HG03280 (cell line): ENCODE measurements around the gene LTBP2.

Experiments
- ATAC-seq: cut with Tn5 transposase; IDR thresholded peaks from one replicate; pipeline ENCODE4 v1.9.1; 2021; ENCODE audit warnings: mild to moderate bottlenecking, moderate library complexity; ENCODE audit not compliant: unreplicated experiment

The LTBP2 gene

DNA sequence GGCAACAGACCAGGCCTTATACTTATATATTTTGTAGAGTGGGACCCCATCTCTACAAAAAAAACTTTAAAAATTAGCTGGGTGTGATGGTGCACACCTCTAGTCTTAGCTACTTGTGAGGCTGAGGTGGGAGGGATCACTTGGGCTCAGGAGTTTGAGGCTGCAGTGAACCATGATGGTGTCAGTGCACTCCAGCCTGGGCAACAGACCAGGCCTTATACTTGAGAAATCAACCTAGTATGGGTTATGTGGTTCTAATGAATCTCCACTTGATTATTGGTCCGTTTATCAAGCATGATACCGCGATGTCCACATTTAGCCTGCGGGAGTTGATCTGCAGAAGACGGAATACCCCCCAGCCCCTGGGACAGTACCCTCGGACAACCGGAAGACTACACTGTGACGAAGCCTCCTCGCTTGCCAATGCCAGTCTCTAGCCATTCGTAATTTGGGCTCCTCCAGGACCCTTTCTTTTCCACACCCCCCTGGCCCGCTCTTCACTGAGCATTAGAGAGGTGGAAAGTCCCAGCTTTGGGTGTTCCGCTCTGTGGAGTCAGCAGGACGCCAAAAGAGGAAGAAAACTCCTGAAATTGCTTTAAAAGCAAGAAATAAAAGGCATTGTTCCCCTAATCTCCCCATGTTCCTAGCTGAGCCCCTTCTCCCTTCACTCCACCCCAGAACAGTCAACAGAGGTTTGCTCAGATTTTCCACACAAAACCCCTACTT is 19.4 kb downstream of the LTBP2 start:
- no peak for ATAC-seq

GRCh38 chr14:74591899-74592298 is 20.1 kb downstream of the LTBP2 start:
- no peak for ATAC-seq

GRCh38 chr14:74591394-74591793 is 20.6 kb downstream of the LTBP2 start:
- no peak for ATAC-seq

DNA sequence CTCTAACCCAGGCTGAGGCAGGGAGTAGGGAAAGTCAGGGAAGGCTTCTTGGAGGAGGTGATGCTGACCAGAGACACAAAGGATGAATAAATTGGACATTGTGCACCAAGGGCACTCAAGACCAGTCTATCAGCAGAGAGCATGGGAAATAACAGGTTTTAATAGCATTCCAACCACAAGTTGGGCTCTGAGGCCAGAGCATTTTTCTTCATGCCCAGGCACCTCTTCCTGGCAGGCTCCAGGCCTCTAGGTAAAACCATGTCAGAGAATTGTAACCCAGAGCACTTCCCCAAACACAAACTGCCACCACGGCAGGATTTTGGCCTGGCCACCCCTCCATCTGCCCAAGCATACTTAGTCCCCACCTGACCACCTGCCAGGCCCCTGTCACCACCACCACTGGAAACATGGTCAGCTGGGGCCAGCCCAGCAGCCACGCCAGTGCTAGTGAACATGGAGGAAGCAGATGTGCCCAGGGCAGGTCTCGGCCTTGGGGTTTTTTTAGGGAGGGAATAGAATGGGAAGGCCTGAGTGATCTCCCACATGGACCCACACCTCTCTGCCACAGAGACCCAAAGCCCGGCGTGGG is 22.7 kb downstream of the LTBP2 start:
- no peak for ATAC-seq

- ATAC-seq = no peak
These were observed 24.7 kb downstream of the LTBP2 start for GRCh38 chr14:74587363-74587707.

DNA sequence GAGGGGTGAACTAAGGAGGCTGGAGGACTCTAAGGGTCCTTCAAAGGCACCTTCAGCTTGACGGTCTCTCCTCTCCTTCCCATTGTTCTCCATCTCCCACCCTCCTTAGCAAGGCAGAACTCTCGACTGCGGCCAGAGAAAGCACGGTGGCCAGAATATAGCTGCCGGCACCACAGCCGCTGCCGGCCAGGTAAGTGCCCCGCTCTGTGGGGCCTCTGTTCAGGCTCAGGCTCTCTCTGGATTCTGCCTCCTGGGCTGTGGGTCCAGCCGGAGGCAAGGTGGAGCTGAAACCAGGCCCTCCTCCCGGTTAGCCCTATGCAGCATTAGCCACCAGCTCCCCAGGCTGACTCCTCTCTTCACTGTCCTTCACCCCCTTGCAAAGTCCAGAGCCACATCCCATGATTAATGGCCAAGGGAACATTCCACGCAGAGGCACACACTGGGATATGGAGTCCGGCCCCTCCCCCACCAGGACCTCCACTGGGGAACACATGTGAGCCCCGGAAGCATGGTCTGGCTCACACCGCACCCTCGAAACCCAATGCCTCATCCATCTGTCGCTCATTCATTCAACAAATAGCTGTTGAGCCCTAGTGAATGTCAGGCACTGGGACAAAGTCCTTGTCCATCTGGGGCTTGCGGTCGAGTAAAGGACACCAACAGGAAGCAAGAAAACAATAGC is 25.2 kb downstream of the LTBP2 start:
- ATAC-seq = no peak

GRCh38 chr14:74585406-74586335 is 26.4 kb downstream of the LTBP2 start:
- no peak for ATAC-seq

GRCh38 chr14:74584951-74585350 is 27.1 kb downstream of the LTBP2 start:
- ATAC-seq = no peak

GRCh38 chr14:74583689-74584434 is 28.2 kb downstream of the LTBP2 start:
- no peak for ATAC-seq

DNA sequence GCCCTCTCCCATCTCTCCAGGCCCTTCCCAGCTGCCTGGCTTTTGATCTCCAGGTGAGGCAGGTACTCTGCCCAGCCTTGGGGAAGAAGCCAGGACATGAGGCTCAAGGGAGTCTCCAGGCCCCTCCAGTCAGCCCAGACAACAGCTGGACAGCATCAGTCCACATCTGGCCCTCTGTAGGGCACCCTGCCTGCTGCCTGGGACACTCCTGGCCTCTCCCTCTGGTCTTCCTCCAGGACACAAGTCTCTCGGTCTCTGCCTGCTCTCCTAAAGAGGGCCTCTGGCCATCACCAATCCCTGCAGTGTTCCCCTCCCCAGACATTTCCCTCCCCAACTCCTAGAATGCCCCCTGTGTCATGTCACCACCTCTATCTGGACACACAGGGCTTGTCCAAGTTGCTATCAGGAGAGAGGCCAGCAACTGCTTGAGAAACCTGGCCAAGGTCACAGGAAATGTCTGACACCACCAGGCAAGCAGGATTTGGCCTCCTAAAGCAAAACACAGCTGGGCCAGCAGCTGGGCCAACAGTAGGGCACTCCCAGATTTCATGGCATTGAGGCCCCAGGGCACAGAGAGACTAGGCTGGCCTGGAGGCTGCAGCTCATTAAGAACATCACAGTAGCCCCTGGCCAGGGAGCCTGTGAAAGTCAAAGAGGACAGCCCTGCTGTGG is 29.0 kb downstream of the LTBP2 start:
- no peak for ATAC-seq

- no peak for ATAC-seq
These were observed 31.8 kb downstream of the LTBP2 start for GRCh38 chr14:74580275-74580672.

- no peak for ATAC-seq
These were observed 32.4 kb downstream of the LTBP2 start for GRCh38 chr14:74579447-74580274.

DNA sequence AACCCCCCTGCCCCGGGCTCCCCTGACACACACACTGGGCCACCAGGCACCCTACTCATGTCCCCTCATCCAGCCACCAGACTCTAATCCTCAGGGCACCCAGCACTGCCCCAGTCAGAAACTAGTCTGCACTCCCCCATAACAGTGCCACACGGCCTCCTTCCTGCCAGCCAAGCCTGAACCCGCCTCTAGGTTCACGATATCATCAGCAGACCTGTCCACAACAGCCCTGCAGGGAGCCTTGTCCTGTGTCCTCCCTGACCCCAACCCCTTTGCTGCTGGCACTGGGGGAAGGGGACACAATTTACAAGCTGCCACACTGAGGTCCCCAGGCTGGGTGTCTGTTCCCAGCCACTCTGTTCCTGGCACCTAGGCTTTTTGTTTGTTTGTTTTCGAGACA is 33.6 kb downstream of the LTBP2 start:
- ATAC-seq = no peak

DNA sequence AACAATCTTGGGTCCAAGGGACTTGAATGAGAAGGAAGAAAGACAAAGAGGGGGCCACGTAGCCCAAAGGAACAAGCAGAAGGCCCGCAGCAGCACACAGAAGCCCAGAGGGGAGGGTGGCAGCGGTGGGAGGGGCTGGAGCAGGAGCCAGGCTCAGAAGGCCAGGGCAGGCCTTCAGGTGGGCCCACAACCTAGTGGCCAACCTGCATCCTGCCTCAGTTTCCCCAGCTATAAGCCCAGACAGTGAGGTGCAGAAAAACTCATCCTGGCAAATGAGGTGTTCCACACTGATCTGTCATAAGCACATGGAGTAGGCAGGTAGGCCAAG is 34.1 kb downstream of the LTBP2 start:
- ATAC-seq = no peak

- ATAC-seq = no peak
These were observed 34.6 kb downstream of the LTBP2 start for GRCh38 chr14:74577247-74577947.

DNA sequence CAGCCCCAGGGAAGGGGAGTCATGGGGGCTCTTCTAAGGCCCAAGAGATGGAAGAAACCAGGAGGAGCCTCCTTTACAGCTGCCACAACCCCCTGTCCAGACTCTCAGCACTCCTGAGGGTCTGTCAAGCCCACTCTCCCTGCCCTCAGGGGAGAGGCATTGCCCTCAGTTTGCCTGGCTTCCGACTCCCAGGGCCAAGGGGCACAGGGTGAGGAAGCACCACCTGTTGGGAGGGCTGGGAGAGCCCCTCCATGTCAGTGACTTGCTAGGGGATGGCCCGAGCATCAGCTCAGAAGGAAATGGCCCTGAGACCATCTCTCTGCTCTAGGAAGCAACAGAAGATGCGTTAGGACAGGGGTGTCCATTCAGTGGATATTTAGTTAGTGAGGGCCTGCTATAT is 36.1 kb downstream of the LTBP2 start:
- ATAC-seq = no peak

GRCh38 chr14:74575507-74575906 is 36.5 kb downstream of the LTBP2 start:
- ATAC-seq = no peak

GRCh38 chr14:74574706-74575105 is 37.3 kb downstream of the LTBP2 start:
- ATAC-seq = no peak

GRCh38 chr14:74574090-74574433 is 38.0 kb downstream of the LTBP2 start:
- ATAC-seq = no peak
